CD4-positive, CD25-positive, alpha-beta regulatory T cell (primary cell): ENCODE measurements around the gene ZNF787. TPM values are rescaled to one million over a fixed set of nuclear protein-coding genes. Genes with fewer than 3 reads are reported as not detected.

Experiments
- ATAC-seq, 2 donors: fragments of 150-1000 bp; cut with Tn5 transposase; one replicate each; pipeline ENCODE4 v1.10.0; 2021; ENCODE audit warnings: low read depth in 2 of 2, moderate number of reproducible peaks in 2 of 2, moderate library complexity in 1 of 2
- DNase-seq, 3 donors: peaks; one replicate each; pipeline versions ENCODE4 v3.0.0 to v3.0.0-alpha.2; 2012 to 2022; ENCODE audit warnings: mixed read lengths in 1 of 3
- H3K27ac ChIP-seq: one replicate; pipeline ENCODE4 v1.7.0; 2013; ENCODE audit warnings: mild to moderate bottlenecking, low read length; ENCODE audit not compliant: insufficient read depth, poor library complexity, severe bottlenecking
- H3K27me3 ChIP-seq: one replicate; pipeline ENCODE4 v1.7.0; 2013; ENCODE audit warnings: low read length; ENCODE audit not compliant: control insufficient read depth, insufficient read depth
- H3K36me3 ChIP-seq: one replicate; pipeline ENCODE4 v1.7.0; 2013; ENCODE audit warnings: mild to moderate bottlenecking, low read length, moderate library complexity; ENCODE audit not compliant: control insufficient read depth, insufficient read depth
- H3K4me1 ChIP-seq: 2 replicates; pipeline ENCODE4 v1.7.0; 2013; ENCODE audit warnings: mild to moderate bottlenecking, low read length; ENCODE audit not compliant: insufficient read depth, control insufficient read depth, poor library complexity, severe bottlenecking
- H3K4me3 ChIP-seq: one replicate; pipeline ENCODE4 v1.7.0; 2013; ENCODE audit warnings: low read depth, mild to moderate bottlenecking, low read length, moderate library complexity
- H3K9me3 ChIP-seq, 2 experiments: 1 replicate in 1 of 2; 2 replicates in 1 of 2; pipeline ENCODE4 v1.7.0; 2013; ENCODE audit warnings: low read length in 2 of 2, mild to moderate bottlenecking in 1 of 2, moderate library complexity in 1 of 2; ENCODE audit not compliant: control insufficient read depth in 2 of 2
- H3K27ac Mint-ChIP-seq, 3 donors: one replicate each; pipeline ENCODE4 v1.8.0; 2020 to 2022; ENCODE audit warnings: mild to moderate bottlenecking in 3 of 3, mixed read lengths in 3 of 3, moderate library complexity in 2 of 3
- H3K27me3 Mint-ChIP-seq: one replicate; pipeline ENCODE4 v1.8.0; 2022; ENCODE audit warnings: mild to moderate bottlenecking, mixed read lengths
- H3K36me3 Mint-ChIP-seq: one replicate; pipeline ENCODE4 v1.8.0; 2020; ENCODE audit warnings: mixed read lengths
- H3K4me1 Mint-ChIP-seq, 4 donors: one replicate each; pipeline ENCODE4 v1.8.0; 2020 to 2022; ENCODE audit warnings: mixed read lengths in 4 of 4, mild to moderate bottlenecking in 1 of 4
- H3K4me3 Mint-ChIP-seq, 4 donors: one replicate each; pipeline ENCODE4 v1.8.0; 2020 to 2022; ENCODE audit warnings: mild to moderate bottlenecking in 4 of 4, mixed read lengths in 4 of 4, moderate library complexity in 3 of 4
- H3K9me3 Mint-ChIP-seq, 7 donors: one replicate each; pipeline ENCODE4 v1.8.0; 2020 to 2022; ENCODE audit warnings: mixed read lengths in 7 of 7, mild to moderate bottlenecking in 3 of 7, moderate library complexity in 2 of 7
- polyA plus RNA-seq, 4 donors: library from polyadenylated mRNA; unstranded; fragments of 300-500 nt; fragmentation: Illumina TruSeq; gene quantifications; one replicate each; pipeline ENCODE4 v1.2.3, GENCODE V29; 2021
- total RNA-seq: library from RNA; stranded (reverse); gene quantifications from one replicate; pipeline ENCODE4 v1.2.3, GENCODE V29; 2022

The ZNF787 gene
- total and polyA plus RNA-seq, 5 donors from 2014 or later = 0.73 to 21.4 (median 1.5) TPM

DNA sequence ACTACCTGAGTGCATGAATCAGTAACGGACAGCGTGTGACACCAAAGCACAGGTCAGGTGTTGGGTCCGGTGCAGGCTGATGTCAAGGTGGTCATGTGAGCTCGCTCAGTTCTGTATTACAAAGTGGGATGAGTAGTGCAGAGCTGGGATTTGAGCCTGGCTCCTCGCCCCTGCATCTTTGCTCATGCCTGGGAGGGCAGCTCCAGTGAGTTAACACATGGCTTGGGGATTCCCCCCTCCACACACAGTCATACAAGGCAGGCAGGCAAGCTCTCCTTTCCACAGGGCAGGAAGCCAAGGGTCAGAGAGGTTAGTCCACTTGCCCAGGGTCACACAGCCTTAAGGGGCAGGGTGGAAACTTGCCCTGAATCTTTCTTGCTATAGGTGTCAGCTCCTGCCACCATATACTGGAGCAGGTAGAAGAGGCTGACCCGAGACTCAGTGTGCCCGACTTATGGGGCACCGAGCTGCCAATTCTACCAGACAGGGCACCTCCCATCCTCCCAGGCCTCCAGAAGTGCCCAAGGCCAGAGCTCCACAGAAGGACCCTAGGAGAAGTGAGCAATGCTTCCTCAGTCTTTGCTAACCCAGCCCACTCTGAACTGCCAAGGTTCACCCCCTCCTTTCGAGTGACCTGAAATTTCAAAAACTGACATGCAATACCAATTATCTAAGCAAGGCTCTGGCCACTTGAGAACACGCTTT is 35.4 kb downstream of the ZNF787 start:
- Mint-ChIP-seq H3K36me3 (peaks cover 14% of the 10 kb centered on the region), H3K4me3 (no peak overlapping the region), H3K4me1 (peaks cover 0 to 12% (median 9%) of the 10 kb centered on the region in 4 donors), H3K27me3 (peaks cover 6% of the 10 kb centered on the region), H3K9me3 (no peaks in the 10 kb centered on the region), H3K27ac (no peak overlapping the region)
- Histone ChIP-seq H3K9me3 (no peaks in the 10 kb centered on the region), H3K27ac (no peak overlapping the region), H3K36me3 (peaks cover 16% of the 10 kb centered on the region), H3K4me1 (peaks cover 6% of the 10 kb centered on the region), H3K4me3 (no peak overlapping the region), H3K27me3 (no peaks in the 10 kb centered on the region)
- DNase-seq (no peak), ATAC-seq (no peak)

DNA sequence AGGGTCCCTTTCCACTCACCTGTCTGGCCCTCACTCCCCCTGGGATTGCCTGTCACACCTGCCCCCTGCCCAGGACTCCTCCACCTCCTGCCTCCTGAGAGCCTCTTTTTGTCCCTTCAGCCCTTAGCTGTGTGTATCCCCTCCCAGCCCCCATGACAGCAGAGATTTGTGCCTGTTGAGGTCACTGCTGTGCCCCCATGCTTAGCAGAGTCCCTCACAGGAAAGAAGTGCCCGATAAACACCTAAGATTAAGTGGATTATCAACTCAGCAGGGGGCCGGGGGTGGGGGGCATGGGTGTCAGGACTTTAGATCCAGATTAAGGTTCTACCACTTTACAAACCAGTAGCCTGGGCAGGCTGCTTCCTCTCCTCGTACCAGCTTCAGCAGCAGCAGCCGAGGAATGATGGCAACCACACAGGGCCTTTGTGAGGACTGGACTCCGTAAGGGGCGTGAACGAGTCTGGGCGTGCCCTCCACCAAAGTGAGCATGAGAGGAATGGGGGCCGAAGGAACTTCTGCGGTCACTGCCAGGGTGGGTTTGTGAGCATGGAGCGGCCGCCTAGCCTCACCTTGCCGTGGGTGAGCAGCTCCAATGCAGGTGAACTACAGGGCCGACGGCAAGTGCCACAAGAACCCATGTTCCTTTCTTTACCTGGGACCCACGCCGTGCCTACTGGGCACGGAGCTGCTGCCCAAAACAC is 36.1 kb downstream of the ZNF787 start:
- Histone ChIP-seq H3K9me3 (no peaks in the 10 kb centered on the region), H3K27ac (no peak overlapping the region), H3K4me1 (peaks cover 9% of the 10 kb centered on the region), H3K27me3 (no peaks in the 10 kb centered on the region), H3K36me3 (peaks cover 13% of the 10 kb centered on the region), H3K4me3 (no peak overlapping the region)
- H3K4me1 Mint-ChIP-seq = peaks cover 0 to 12% (median 10%) of the 10 kb centered on the region in 4 donors
- no peak for ATAC-seq
- peaks cover 6% of the 10 kb centered on the region for H3K27me3 Mint-ChIP-seq
- H3K9me3 Mint-ChIP-seq = no peaks in the 10 kb centered on the region
- H3K36me3 Mint-ChIP-seq = peaks cover 10% of the 10 kb centered on the region
- peak overlapping the region in 1 of 3 donors; percentile 36 for H3K27ac Mint-ChIP-seq
- no peak overlapping the region for H3K4me3 Mint-ChIP-seq
- DNase-seq = no peak

DNA sequence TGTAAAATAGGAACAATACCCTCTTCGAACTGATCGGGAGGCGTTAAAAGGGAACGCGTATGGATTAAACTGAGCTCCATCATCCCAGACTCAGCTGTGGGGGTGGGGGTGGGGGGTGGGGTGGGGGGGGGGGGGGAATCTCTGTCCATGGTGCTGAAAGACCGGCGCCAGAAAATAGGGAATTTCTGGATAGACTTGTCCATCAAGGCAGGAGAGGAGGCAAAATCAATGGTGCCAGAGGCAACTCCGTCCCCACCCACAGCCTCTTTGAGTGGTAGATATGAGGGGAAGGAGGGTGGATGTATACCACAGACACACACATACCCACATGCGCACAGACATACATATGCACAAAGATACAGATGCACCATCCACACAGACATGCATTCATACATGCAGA is 37.4 kb downstream of the ZNF787 start:
- peaks cover 0 to 12% (median 10%) of the 10 kb centered on the region in 4 donors for H3K4me1 Mint-ChIP-seq
- no peak overlapping the region for H3K27ac ChIP-seq
- H3K4me3 ChIP-seq = no peak overlapping the region
- H3K27me3 Mint-ChIP-seq = peaks cover 6% of the 10 kb centered on the region
- H3K9me3 ChIP-seq = no peaks in the 10 kb centered on the region
- no peak for ATAC-seq
- peaks cover 9% of the 10 kb centered on the region for H3K4me1 ChIP-seq
- no peak overlapping the region for H3K4me3 Mint-ChIP-seq
- peaks cover 2% of the 10 kb centered on the region for H3K36me3 ChIP-seq
- peaks cover 4% of the 10 kb centered on the region for H3K36me3 Mint-ChIP-seq
- H3K9me3 Mint-ChIP-seq = no peaks in the 10 kb centered on the region
- H3K27ac Mint-ChIP-seq = no peak overlapping the region
- DNase-seq = no peak
- H3K27me3 ChIP-seq = no peaks in the 10 kb centered on the region

DNA sequence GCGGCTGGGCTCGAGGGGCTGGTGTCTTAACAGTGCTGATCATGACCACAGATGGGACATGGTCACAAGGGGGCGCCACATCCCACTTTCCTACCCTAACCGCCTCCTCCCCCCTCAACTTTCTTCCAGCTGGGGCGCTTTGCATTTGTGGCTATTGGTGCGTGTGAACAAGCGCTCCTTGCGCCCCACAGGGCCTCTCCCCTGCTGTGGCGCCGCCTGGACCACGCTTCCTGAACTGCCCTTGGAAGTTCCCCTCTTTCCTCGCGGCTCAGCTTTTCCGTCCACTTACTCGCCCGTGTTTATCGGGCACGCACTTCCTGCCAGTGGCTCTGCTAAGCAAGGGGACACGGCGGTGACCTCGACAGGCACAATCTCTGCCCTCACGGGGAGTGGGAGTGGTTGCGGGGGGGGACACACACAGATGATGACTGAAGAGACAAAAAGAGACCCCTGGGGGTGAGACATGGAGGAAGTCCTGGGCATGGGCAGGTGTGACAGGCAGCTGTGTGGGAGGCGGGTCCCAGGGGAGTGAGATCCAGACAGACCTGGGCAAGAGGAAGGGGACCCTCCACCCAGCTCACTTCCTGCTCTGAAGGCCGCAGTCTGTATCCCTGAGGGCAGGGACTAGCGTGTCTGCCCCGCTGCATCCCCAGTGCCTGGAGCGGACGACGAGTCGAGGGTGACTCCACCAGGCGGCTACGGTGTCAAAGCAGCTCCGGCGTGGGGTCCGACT is 40.3 kb downstream of the ZNF787 start:
- Mint-ChIP-seq H3K4me1 (peaks cover 0 to 12% (median 10%) of the 10 kb centered on the region in 4 donors), H3K27me3 (peaks cover 6% of the 10 kb centered on the region), H3K9me3 (no peaks in the 10 kb centered on the region), H3K36me3 (no peaks in the 10 kb centered on the region), H3K27ac (peak overlapping the region in 1 of 3 donors; percentile 85), H3K4me3 (peak overlapping the region in 3 of 4 donors; percentile 65 to 77 (median 68))
- ATAC-seq (peak; percentile 45 to 52), DNase-seq (peak; percentile 23 to 66 (median 52))
- H3K4me1 ChIP-seq = peaks cover 9% of the 10 kb centered on the region
- no peak overlapping the region for H3K27ac ChIP-seq
- H3K36me3 ChIP-seq = no peaks in the 10 kb centered on the region
- H3K9me3 ChIP-seq = no peaks in the 10 kb centered on the region
- peak overlapping the region; percentile 18 for H3K4me3 ChIP-seq
- H3K27me3 ChIP-seq = no peaks in the 10 kb centered on the region

DNA sequence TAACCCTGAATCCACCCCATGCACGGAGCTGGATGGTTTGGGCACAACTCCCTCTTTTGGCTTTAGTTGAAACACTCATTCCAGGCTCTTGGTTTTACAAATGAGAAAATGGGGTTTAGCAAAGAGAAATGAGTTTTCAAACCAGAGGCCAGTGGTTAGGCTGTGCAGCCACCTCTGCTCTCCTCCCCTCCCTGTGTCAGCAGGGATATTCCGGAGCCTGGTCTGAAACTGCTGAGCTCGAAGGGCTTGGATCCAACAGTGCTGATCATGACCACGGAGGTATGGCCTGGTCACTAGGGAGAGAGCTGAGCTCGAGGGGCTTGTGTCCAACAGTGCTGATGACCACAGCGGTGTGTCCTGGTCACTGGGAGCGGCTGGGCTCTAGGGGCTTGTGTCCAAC is 41.5 kb downstream of the ZNF787 start:
- Histone ChIP-seq H3K4me3 (no peak overlapping the region), H3K4me1 (peaks cover 9% of the 10 kb centered on the region), H3K27ac (no peak overlapping the region), H3K27me3 (no peaks in the 10 kb centered on the region), H3K9me3 (no peaks in the 10 kb centered on the region), H3K36me3 (no peaks in the 10 kb centered on the region)
- Mint-ChIP-seq H3K9me3 (no peaks in the 10 kb centered on the region), H3K4me3 (no peak overlapping the region), H3K4me1 (peaks cover 0 to 12% (median 9%) of the 10 kb centered on the region in 4 donors), H3K27me3 (peaks cover 6% of the 10 kb centered on the region), H3K27ac (no peak overlapping the region), H3K36me3 (no peaks in the 10 kb centered on the region)
- no peak for ATAC-seq
- DNase-seq = no peak

DNA sequence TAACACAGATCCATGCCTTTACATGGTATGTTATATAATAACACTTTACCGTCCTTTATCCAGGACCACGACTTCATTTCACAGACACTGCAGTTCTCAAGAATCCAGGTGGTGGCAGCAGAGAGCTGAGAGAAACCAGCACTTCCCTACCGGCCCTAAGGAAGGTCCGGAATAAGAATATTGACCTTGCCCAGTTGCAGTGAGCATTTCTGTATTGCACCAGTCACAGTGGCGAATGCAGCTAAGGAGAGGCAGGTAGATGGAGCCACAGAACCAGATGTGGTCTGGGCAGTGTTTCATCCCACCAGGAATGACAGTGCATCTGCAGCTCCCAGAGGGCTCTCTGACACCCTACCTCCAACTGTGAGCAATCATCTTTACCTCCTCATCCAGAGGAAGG is 44.6 kb downstream of the ZNF787 start:
- Mint-ChIP-seq H3K27ac (no peak overlapping the region), H3K9me3 (no peaks in the 10 kb centered on the region), H3K36me3 (no peaks in the 10 kb centered on the region), H3K27me3 (no peaks in the 10 kb centered on the region), H3K4me1 (peaks cover 0 to 9% (median 7%) of the 10 kb centered on the region in 4 donors), H3K4me3 (no peak overlapping the region)
- peak in 2 of 3 donors; percentile 13 to 43 for DNase-seq
- Histone ChIP-seq H3K4me1 (peaks cover 9% of the 10 kb centered on the region), H3K27ac (no peak overlapping the region), H3K4me3 (no peak overlapping the region), H3K9me3 (no peaks in the 10 kb centered on the region), H3K36me3 (no peaks in the 10 kb centered on the region), H3K27me3 (no peaks in the 10 kb centered on the region)
- ATAC-seq = peak in 1 of 2 donors; percentile 30

DNA sequence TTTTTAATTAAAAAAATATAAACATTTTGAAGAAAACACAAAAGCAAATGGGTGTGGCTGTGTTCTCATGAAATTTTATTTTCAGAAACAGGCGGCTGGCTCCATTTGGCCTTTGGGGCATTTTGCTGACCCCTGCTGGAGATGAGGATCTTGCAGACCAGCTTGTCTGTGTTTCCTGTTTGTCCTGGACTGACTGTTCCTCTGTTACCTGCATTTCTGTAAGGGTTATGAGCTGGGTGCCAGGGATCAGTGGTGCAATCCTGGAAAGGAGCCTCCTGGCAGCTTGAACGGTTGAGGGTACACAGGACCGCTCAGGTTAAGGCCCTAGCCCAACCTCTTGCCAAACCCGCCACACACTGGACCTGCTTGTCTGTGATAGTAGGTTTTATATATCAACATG is 49.9 kb downstream of the ZNF787 start:
- Histone ChIP-seq H3K4me1 (peaks cover 9% of the 10 kb centered on the region), H3K27me3 (no peaks in the 10 kb centered on the region), H3K36me3 (no peaks in the 10 kb centered on the region), H3K9me3 (no peaks in the 10 kb centered on the region), H3K27ac (no peak overlapping the region), H3K4me3 (no peak overlapping the region)
- Mint-ChIP-seq H3K9me3 (peaks cover 0 to 2% (median 0%) of the 10 kb centered on the region in 7 donors), H3K27ac (no peak overlapping the region), H3K36me3 (no peaks in the 10 kb centered on the region), H3K4me3 (no peak overlapping the region), H3K27me3 (peaks cover 8% of the 10 kb centered on the region), H3K4me1 (peaks cover 0 to 17% (median 6%) of the 10 kb centered on the region in 4 donors)
- DNase-seq (no peak), ATAC-seq (no peak)
